ENCODE measurements around the gene DEGS2. TPM values are rescaled to one million over a fixed set of nuclear protein-coding genes. Genes with fewer than 3 reads are reported as not detected.

DEGS2 gene
- polyA plus RNA-seq, 1 experiment, result not detected

GRCh38 chr14:100138082-100138787 lies 21.2 kb downstream of the DEGS2 start:
- Histone ChIP-seq H3K27me3 (ENCODE audit: control insufficient read depth, insufficient read depth, low read length) (no peaks in the 10 kb centered on the region), H3K4me3 (ENCODE audit: low read depth, low read length) (no peak overlapping the region), H3K36me3 (ENCODE audit: control insufficient read depth, insufficient read depth, low read length) (peaks cover 8% of the 10 kb centered on the region)
- ChIA-PET CTCF (interaction anchor here (0.6 to 0.7 kb wide), 2 partner anchors 29 to 167 kb away, joined by 3 read pairs; no protein-coding TSS in a partner anchor), POLR2A (no interaction called here)
- no peak for DNase-seq (ENCODE audit: low read depth)
- TF ChIP-seq, protein P1, sequence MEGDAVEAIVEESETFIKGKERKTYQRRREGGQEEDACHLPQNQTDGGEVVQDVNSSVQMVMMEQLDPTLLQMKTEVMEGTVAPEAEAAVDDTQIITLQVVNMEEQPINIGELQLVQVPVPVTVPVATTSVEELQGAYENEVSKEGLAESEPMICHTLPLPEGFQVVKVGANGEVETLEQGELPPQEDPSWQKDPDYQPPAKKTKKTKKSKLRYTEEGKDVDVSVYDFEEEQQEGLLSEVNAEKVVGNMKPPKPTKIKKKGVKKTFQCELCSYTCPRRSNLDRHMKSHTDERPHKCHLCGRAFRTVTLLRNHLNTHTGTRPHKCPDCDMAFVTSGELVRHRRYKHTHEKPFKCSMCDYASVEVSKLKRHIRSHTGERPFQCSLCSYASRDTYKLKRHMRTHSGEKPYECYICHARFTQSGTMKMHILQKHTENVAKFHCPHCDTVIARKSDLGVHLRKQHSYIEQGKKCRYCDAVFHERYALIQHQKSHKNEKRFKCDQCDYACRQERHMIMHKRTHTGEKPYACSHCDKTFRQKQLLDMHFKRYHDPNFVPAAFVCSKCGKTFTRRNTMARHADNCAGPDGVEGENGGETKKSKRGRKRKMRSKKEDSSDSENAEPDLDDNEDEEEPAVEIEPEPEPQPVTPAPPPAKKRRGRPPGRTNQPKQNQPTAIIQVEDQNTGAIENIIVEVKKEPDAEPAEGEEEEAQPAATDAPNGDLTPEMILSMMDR (IDR thresholded peaks at IDR 0.05; ENCODE audit: insufficient read depth, low read depth, low read length), result no peak

DNA sequence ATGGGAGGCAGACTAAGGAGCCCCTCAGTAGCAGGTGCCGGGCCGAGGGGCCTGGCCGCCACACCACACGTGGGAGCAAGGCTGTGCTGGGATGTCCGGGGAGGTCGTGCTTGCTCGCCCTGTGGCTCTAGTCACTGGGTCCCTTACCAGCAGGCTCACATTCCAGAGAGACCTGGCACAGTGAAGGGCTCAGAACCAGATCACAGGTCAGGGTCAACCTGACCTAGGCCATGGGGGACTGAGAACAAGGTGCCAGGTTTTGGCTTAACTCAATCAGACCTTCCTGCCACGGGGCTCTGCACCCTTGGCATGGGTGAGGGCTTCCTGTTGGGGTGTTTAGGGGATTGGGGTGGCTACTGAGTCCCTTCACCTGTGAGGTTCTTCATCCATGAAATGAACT lies 22.3 kb downstream of the DEGS2 start:
- ChIA-PET CTCF (interaction anchor here (0.7 kb wide), 1 partner anchor 168 kb away, joined by 3 read pairs; no protein-coding TSS in a partner anchor), POLR2A (no interaction called here)
- H3K4me3 ChIP-seq (ENCODE audit: low read depth, low read length), result no peak overlapping the region
- TF ChIP-seq, protein P1 (IDR thresholded peaks at IDR 0.05; ENCODE audit: insufficient read depth, low read depth, low read length), result no peak
- no peak for DNase-seq (ENCODE audit: low read depth)
- H3K36me3 ChIP-seq (ENCODE audit: control insufficient read depth, insufficient read depth, low read length), result peaks cover 8% of the 10 kb centered on the region
- H3K27me3 ChIP-seq (ENCODE audit: control insufficient read depth, insufficient read depth, low read length), result no peaks in the 10 kb centered on the region

DNA sequence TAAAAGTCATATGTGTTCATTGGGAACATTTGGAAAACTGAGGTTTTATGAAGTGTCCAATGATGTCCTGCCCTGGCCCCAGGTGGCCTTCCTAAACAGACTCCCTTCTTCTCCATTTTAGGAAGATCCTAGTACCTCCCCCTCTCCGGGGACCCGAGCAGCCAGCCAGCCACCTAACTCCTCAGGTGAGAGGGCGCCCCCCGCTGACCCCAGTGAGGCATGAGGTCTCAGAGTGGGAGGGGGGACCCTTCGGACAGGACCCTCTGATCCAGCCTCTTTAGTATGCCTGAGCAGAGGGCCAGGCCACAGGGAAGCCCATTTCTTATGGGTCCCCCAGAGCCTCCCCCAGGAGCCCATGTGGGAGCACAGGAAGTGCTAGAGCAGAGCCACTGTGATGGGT lies 23.7 kb downstream of the DEGS2 start:
- ChIA-PET CTCF (no interaction called here), POLR2A (no interaction called here)
- Histone ChIP-seq H3K4me3 (ENCODE audit: low read depth, low read length) (no peak overlapping the region), H3K36me3 (ENCODE audit: control insufficient read depth, insufficient read depth, low read length) (peaks cover 8% of the 10 kb centered on the region), H3K27me3 (ENCODE audit: control insufficient read depth, insufficient read depth, low read length) (no peaks in the 10 kb centered on the region)
- no peak for DNase-seq (ENCODE audit: low read depth)
- TF ChIP-seq, protein P1 (IDR thresholded peaks at IDR 0.05; ENCODE audit: insufficient read depth, low read depth, low read length), result no peak

GRCh38 chr14:100135073-100135472 lies 24.4 kb downstream of the DEGS2 start:
- no peak overlapping the region for H3K4me3 ChIP-seq (ENCODE audit: low read depth, low read length)
- no peak for DNase-seq (ENCODE audit: low read depth)
- TF ChIP-seq, protein P1 (IDR thresholded peaks at IDR 0.05; ENCODE audit: insufficient read depth, low read depth, low read length), result no peak
- H3K36me3 ChIP-seq (ENCODE audit: control insufficient read depth, insufficient read depth, low read length), result peaks cover 8% of the 10 kb centered on the region
- H3K27me3 ChIP-seq (ENCODE audit: control insufficient read depth, insufficient read depth, low read length), result no peaks in the 10 kb centered on the region
- ChIA-PET CTCF (no interaction called here), POLR2A (no interaction called here)

DNA sequence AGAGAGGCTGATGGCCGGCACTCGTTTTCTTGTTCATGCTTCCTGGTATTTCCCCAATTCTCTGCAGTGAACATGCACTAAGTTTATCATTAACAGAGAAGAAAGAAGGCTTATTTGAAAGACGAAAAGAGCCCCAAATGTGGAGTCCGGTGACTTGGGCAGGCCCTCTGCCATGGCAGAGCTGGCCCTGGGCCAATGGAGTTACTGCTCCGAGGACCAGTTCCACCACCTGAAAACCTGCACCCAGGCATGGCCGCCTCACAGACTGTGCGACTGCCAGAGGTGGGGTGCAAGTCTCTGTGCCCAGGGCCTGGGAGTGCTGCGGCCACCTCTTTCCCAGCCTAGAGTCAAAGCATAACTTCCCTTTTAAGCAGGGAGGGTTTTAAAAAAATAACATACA lies 24.9 kb downstream of the DEGS2 start:
- Histone ChIP-seq H3K4me3 (ENCODE audit: low read depth, low read length) (no peak overlapping the region), H3K36me3 (ENCODE audit: control insufficient read depth, insufficient read depth, low read length) (peaks cover 8% of the 10 kb centered on the region), H3K27me3 (ENCODE audit: control insufficient read depth, insufficient read depth, low read length) (no peaks in the 10 kb centered on the region)
- no peak for DNase-seq (ENCODE audit: low read depth)
- CTCF ChIA-PET, result no interaction called here
- TF ChIP-seq, protein P1 (IDR thresholded peaks at IDR 0.05; ENCODE audit: insufficient read depth, low read depth, low read length), result no peak
- POLR2A ChIA-PET, result no interaction called here

Data from BJ (cell line).